Measurements from ENCODE around the gene HDAC3.

The HDAC3 gene

GRCh38 chr5:141662028-141662427, 25.4 kb upstream of the HDAC3 start:
- DNase-seq (ENCODE audit: low read depth in 2 of 2, low spot score in 1 of 2) = no peak

DNA sequence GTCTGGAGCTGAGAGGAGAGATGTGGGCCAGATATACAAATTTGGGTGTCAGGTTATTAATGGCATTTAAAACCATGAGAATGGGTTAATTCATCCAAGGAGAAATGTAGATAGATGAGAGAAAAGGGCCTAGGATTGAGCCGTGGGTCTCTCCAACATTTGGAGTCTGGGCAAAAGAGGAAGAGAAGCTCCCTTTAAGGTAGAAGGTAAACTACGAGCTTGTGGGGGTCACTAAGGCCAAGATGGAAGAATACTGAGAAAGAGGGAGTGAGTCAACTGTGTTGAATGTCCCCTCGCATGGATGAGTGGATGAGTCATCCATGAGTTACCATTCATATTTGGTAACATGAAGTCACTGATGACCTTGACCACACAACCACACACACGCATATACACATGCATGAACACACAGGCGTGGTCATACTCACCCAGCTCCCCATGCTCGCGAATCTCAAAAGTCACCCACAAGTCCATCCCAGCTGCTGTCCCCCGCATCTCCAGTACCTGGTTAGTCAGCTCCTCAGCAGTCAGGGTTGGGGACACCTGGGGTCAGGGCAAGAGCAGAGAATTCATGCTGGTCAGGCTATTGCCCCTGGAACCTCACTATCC, 21.4 kb upstream of the HDAC3 start:
- DNase-seq (ENCODE audit: low read depth in 2 of 2, low spot score in 1 of 2) = no peak

- DNase-seq (ENCODE audit: low read depth in 2 of 2, low spot score in 1 of 2) = no peak
Measured at GRCh38 chr5:141657404-141657803, 20.8 kb upstream of the HDAC3 start.

DNA sequence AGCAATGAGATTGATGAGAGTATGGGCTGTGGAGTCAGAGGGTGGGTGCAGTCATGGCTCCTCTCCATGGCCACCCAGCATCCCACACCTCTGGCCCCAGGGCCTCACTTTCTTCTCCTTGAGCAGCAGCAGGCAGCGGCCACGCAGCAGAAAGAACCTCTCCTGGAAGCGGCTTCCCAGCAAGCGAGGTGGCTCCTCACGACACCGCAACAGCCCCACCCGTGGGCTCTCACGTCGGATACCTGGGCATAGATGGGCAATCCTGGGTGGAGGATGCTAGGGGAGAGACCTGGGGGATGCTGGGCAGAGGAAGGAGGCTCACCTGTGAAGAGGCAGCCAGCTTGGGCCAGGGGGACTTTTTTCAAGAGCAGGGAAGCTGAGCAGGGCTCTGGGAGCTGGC, 19.7 kb upstream of the HDAC3 start:
- DNase-seq (ENCODE audit: low read depth in 2 of 2, low spot score in 1 of 2) = no peak

GRCh38 chr5:141655020-141655419, 18.4 kb upstream of the HDAC3 start:
- no peak for DNase-seq (ENCODE audit: low read depth in 2 of 2, low spot score in 1 of 2)

DNA sequence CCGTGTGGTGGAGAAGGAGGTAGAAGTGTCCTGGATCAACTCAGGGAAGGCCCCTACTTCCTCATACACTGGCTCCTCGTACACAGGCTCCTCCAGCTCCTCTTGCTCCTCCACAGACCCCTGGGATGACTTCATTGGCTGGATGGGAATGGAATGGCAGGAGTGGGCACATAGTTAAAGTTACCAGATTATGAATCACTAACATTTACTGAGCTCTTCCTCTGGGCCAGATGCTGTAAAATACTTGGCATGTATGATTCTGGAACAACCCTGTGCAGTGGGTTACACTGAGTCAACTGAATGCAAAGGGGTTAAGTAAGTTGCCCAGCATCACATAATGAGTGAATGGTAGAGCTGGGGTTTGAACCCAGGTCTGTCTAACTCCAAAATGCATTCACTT, 17.6 kb upstream of the HDAC3 start:
- no peak for DNase-seq (ENCODE audit: low read depth in 2 of 2, low spot score in 1 of 2)

DNA sequence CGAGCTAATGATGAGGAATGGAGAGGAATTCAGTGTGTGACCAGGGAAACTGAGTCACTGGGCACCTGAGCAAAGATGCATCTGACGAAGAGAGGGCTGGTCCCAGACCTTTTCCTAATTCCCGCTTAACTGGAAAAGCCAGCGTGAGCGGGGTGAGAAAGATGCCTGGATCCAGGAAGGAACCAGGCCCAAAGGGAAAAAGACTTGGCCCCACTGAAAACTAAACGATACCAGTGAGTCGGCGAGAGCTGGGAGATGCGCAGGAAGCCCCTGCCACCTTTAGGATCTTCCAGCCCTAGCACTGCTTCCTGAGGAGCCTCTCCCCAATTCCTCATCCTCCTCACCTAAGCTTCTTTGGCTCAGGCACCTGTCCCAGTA, 15.1 kb upstream of the HDAC3 start:
- no peak for DNase-seq (ENCODE audit: low read depth in 2 of 2, low spot score in 1 of 2)

DNA sequence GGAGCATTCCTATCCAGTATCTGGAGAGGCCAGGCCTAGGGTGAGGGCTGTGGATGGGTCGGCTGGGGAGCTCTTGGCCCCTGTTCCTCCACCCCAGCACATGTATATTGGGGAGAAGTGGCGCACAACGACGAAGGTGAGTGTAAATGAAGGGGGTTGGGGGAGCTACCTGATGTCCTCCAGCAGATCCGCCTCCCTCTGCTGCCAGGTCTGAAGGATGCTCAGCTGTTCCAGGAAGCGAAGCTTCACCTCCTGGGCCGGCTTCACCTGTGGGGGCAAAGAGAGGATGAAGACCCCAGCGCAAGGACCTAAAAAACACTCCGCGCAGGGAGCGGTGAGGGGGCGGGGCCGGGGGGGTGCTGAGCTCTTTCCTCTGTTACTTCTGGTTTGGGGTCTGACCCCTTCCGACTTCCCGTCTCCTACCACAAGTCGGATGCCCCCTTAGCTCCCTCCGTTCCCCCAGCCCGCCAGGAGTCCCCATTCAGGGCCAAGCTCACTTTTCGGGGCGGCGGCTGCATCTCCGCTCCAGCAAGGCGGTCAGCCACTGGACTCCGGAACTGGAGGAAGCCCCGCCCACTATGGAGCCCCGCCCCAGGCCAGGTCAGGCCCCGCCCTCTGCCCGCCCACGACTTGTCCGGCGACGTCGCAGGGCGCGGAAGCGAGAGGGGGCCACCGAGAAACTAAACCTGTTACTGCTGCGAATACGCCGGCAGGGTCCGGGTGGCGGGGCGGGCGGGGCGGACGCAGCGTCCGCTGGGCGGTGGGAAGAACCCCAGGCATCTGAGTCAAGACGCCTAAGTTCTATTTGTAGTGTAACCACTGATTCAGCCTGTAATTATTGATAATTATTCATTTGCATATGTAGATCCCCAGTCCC, 14.4 kb upstream of the HDAC3 start, which contains the start of gene FCHSD1:
Gene FCHSD1, minus strand, starts transcription at position 568 of the 877 bp plus-strand sequence. Its CDS starts 50 bp downstream, at position 518.
- peak; percentile 68 to 72 for DNase-seq (ENCODE audit: low read depth in 2 of 2, low spot score in 1 of 2)

GRCh38 chr5:141649972-141650371, 13.3 kb upstream of the HDAC3 start:
- no peak for DNase-seq (ENCODE audit: low read depth in 2 of 2, low spot score in 1 of 2)

- DNase-seq (ENCODE audit: low read depth in 2 of 2, low spot score in 1 of 2) = no peak
Measured at GRCh38 chr5:141649056-141649688, 12.5 kb upstream of the HDAC3 start.

- no peak for DNase-seq (ENCODE audit: low read depth in 2 of 2, low spot score in 1 of 2)
Measured at GRCh38 chr5:141647851-141648250, 11.2 kb upstream of the HDAC3 start.

DNA sequence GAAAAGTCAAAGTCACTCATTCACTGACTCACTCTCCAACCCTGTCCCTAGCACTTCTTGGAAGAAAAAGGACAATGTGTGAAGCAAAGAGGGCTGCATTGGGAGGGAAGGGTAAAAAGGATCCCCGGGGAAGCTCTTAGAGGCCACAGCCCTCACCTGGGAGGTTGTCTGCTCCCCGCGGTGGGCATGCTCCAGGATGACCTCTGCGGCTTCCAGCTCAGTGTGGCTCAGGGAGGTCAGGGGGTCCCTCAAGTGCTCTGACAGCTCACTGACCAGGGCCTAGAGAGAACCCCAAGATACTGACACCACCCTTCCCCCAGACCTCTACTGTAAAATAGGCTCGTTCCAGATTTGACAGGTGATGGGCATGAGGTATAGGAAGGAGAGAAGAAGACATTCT, 10.6 kb upstream of the HDAC3 start:
- no peak for DNase-seq (ENCODE audit: low read depth in 2 of 2, low spot score in 1 of 2)

GRCh38 chr5:141646026-141646425, 9.4 kb upstream of the HDAC3 start:
- DNase-seq (ENCODE audit: low read depth in 2 of 2, low spot score in 1 of 2) = no peak

DNA sequence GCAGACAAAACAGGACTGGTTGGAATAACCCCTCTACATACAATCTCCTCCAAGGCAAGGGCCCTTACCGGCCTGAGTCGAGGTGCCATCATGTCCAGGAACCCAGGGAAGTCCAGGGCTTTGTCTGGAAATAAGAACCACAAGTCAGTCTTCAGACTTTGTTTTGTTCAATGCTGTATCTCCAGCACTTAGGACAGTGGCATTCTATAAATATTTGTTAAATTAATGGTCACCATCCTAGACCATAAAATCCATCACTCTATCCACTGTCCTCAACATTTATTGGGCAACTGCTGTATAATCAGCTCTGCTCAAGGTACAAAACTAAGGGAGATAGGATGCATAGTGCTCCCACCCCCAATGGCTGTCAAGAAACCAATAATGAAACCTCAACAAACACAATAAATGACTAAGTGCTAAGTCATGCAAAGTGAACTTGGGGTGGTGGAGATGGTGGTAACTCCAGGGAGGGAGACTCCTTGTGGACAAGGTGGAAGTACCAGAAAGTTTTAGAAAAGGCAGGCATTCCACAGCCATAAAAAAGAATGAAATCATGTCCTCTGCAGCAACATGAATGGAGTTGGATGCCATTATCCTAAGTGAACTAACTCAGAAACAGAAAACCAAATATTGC, 5.1 kb upstream of the HDAC3 start:
- no peak for DNase-seq (ENCODE audit: low read depth in 2 of 2, low spot score in 1 of 2)

GRCh38 chr5:141640698-141641097, 4.0 kb upstream of the HDAC3 start:
- no peak for DNase-seq (ENCODE audit: low read depth in 2 of 2, low spot score in 1 of 2)

GRCh38 chr5:141640051-141640415, 3.4 kb upstream of the HDAC3 start:
- no peak for DNase-seq (ENCODE audit: low read depth in 2 of 2, low spot score in 1 of 2)

DNA sequence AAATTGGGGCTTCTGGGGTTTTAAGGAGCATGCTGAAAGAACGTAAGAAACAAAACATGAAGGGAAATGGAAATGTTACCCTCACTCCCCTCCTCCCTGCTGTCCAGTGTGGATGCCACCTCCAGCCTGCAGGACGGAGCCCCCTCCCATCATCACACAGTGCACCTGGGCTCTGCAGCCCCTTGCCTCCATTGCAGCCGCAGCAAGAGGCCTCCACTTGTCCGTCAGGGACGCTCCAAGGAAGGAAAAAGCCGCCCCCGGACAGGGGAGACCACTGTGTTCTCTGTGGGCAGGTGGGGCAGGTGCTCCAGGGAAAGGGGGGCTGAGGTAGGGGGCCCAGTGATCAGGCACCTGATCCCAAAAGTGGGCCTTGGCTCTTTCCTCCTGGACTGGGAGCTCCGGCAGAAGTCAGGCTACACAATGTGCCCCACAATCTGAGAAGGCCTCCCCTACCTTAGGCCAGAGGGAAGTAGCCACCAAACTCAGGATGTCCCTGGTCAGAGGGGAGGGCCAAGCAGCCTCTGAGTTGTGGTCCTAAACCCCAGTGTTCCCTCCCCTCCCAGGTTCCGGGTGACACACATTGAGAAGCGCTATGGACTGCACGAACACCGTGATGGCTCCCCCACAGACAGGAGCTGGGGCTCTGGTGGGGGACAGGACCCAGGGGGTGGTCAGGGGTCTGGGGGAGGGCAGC, 2.9 kb upstream of the HDAC3 start:
- DNase-seq (ENCODE audit: low read depth in 2 of 2, low spot score in 1 of 2) = no peak

- no peak for DNase-seq (ENCODE audit: low read depth in 2 of 2, low spot score in 1 of 2)
Measured at GRCh38 chr5:141638771-141639170, 2.1 kb upstream of the HDAC3 start.

DNA sequence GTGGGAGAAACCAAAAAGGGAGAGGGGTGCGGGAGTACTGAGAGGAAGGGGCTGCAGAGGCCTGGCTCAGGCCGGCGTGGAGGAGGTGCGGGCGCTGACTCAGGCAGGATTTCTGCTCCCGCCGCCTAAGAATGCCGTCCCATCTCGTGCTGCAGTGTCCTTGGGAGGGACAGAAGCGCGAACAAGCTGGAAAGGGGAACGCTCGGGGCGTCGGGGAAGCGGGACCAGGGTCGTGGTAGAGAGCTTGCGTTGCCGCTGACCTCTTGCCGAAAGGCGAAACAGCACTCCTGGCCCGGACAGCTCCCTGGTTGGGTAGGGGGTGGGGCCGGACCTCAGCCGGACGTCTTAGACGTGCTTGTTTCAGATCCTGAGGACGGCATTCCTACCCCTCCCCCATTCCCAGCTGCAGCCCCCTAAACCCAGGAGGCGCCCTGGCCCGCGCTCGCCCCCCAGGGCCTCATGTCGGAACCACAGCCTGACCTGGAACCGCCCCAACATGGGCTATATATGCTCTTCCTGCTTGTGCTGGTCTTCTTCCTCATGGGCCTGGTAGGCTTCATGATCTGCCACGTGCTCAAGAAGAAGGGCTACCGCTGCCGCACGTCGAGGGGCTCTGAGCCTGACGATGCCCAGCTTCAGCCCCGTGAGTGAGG, 1.2 kb upstream of the HDAC3 start:
- DNase-seq (ENCODE audit: low read depth in 2 of 2, low spot score in 1 of 2) = peak in 1 of 2 donors; percentile 24

- DNase-seq (ENCODE audit: low read depth in 2 of 2, low spot score in 1 of 2) = peak in 1 of 2 donors; percentile 17
Measured at GRCh38 chr5:141637123-141637766, 596 bp upstream of the HDAC3 start.
